Upper lobe of right lung (tissue), 1 donor: Measurements from ENCODE around the gene TMEM62. TPM values are rescaled to one million over a fixed set of nuclear protein-coding genes. Genes with fewer than 3 reads are reported as not detected.
A peak's percentile ranks its signal among the peaks of the same experiment; 100 is the strongest.

Experiments used
- ATAC-seq: fragments of 200-7000 bp; cut with Tn5 transposase; one replicate; pipeline ENCODE4 v1.9.1; 2020; ENCODE audit warnings: mild to moderate bottlenecking, moderate library complexity
- DNase-seq: peaks from one replicate; pipeline ENCODE4 v3.0.0-alpha.2; 2020
- H3K27ac ChIP-seq: fragments of 200-600 bp; one replicate; pipeline ENCODE4 v1.8.0; 2022
- H3K27me3 ChIP-seq: fragments of 200-600 bp; one replicate; pipeline ENCODE4 v1.8.0; 2022; ENCODE audit warnings: mild to moderate bottlenecking
- H3K36me3 ChIP-seq: fragments of 200-600 bp; one replicate; pipeline ENCODE4 v1.8.0; 2022
- H3K4me1 ChIP-seq: fragments of 200-600 bp; one replicate; pipeline ENCODE4 v1.8.0; 2022
- H3K4me3 ChIP-seq: fragments of 200-600 bp; one replicate; pipeline ENCODE4 v1.8.0; 2022; ENCODE audit warnings: mild to moderate bottlenecking
- H3K9me3 ChIP-seq: fragments of 200-600 bp; one replicate; pipeline ENCODE4 v1.8.0; 2022
- CTCF ChIP-seq: fragments of 200-600 bp; IDR thresholded peaks from one replicate; pipeline ENCODE4 v1.8.0; 2022; ENCODE audit warnings: antibody characterized with exemption
- intact Hi-C: fragments of 100-400 bp; cut with DNase I; formaldehyde crosslinking; loops from one replicate; pipeline ENCODE4 v1.11.0; 2022
- total RNA-seq: library from RNA; stranded (reverse); fragmentation: NEBNext Ultra II Directional; extraction: Animal tissue kit (Norgen Biotek cat#: 25700); gene quantifications from one replicate; pipeline ENCODE4 v1.2.1, GENCODE V29; 2021
- donor health status: DM: no; HTN: yes; CAD: no; lungs with severe emphysema.

Gene TMEM62
- total RNA-seq, 1 donor from 2014 or later, result 28.1 TPM

- Histone ChIP-seq H3K4me1 (peaks cover 22% of the 10 kb centered on the region), H3K9me3 (no peaks in the 10 kb centered on the region), H3K27ac (peak within 1 kb of the TSS; percentile 93), H3K27me3 (no peaks in the 10 kb centered on the region), H3K36me3 (peaks cover 5% of the 10 kb centered on the region), H3K4me3 (peak within 1 kb of the TSS; percentile 90)
- TF ChIP-seq CTCF, result no peak
- DNase-seq, result peak; percentile 94
- ATAC-seq, result peak; percentile 98
- intact Hi-C loops, result no loop called here
These were observed 27.5 kb upstream of the TMEM62 start, which contains the start of gene UBR1 for GRCh38 chr15:43105778-43106485. Gene UBR1, minus strand, starts transcription at chr15:43106038. Its CDS starts 16 bp downstream, at chr15:43106022.

- ATAC-seq (no peak), DNase-seq (no peak)
- Histone ChIP-seq H3K4me1 (peaks cover 22% of the 10 kb centered on the region), H3K4me3 (peak overlapping the region; percentile 90), H3K36me3 (no peaks in the 10 kb centered on the region), H3K9me3 (no peaks in the 10 kb centered on the region), H3K27ac (peak overlapping the region; percentile 93), H3K27me3 (no peaks in the 10 kb centered on the region)
- intact Hi-C loops, result no loop called here
- TF ChIP-seq CTCF, result no peak
These were observed 26.9 kb upstream of the TMEM62 start for GRCh38 chr15:43106486-43106829.

GRCh38 chr15:43107751-43108150, 25.6 kb upstream of the TMEM62 start:
- Histone ChIP-seq H3K36me3 (no peaks in the 10 kb centered on the region), H3K27ac (no peak overlapping the region), H3K9me3 (no peaks in the 10 kb centered on the region), H3K4me1 (peaks cover 22% of the 10 kb centered on the region), H3K27me3 (no peaks in the 10 kb centered on the region), H3K4me3 (no peak overlapping the region)
- no peak for DNase-seq
- ATAC-seq, result no peak
- TF ChIP-seq CTCF, result no peak
- intact Hi-C loops, result no loop called here

- Histone ChIP-seq H3K4me3 (no peak overlapping the region), H3K27me3 (no peaks in the 10 kb centered on the region), H3K9me3 (no peaks in the 10 kb centered on the region), H3K4me1 (peaks cover 2% of the 10 kb centered on the region), H3K36me3 (no peaks in the 10 kb centered on the region), H3K27ac (no peak overlapping the region)
- intact Hi-C loops, result no loop called here
- no peak for TF ChIP-seq CTCF
- DNase-seq, result no peak
- no peak for ATAC-seq
These were observed 22.0 kb upstream of the TMEM62 start for GRCh38 chr15:43111354-43111753.

GRCh38 chr15:43118286-43118685, 15.1 kb upstream of the TMEM62 start:
- no peak for TF ChIP-seq CTCF
- no peak overlapping the region for H3K4me3 ChIP-seq
- no peak overlapping the region for H3K27ac ChIP-seq
- DNase-seq (no peak), ATAC-seq (no peak)
- H3K36me3 ChIP-seq, result no peaks in the 10 kb centered on the region
- H3K27me3 ChIP-seq, result no peaks in the 10 kb centered on the region
- no peaks in the 10 kb centered on the region for H3K9me3 ChIP-seq
- intact Hi-C loops, result no loop called here
- H3K4me1 ChIP-seq, result peaks cover 6% of the 10 kb centered on the region

- no peak for TF ChIP-seq CTCF
These were observed 14.6 kb upstream of the TMEM62 start for GRCh38 chr15:43118829-43119228.

More at GRCh38 chr15:43118829-43119228, 14.6 kb upstream of the TMEM62 start:
- Histone ChIP-seq H3K9me3 (no peaks in the 10 kb centered on the region), H3K27me3 (no peaks in the 10 kb centered on the region), H3K4me1 (peaks cover 6% of the 10 kb centered on the region), H3K36me3 (no peaks in the 10 kb centered on the region), H3K27ac (no peak overlapping the region), H3K4me3 (no peak overlapping the region)
- DNase-seq, result no peak
- no peak for ATAC-seq
- intact Hi-C loops, result no loop called here
